Mucosa of descending colon (tissue), 3 donors: Measurements from ENCODE around the gene PTPRK. TPM values are rescaled to one million over a fixed set of nuclear protein-coding genes. Genes with fewer than 3 reads are reported as not detected.

Experiments used
- ATAC-seq: fragments of 200-7000 bp; cut with Tn5 transposase; one replicate; pipeline ENCODE4 v1.9.1; 2020; ENCODE audit warnings: mild to moderate bottlenecking, moderate library complexity
- DNase-seq, 3 donors: peaks; one replicate each; pipeline ENCODE4 v3.0.0-alpha.2; 2020
- H3K36me3 ChIP-seq: fragments of 200-600 bp; one replicate; pipeline ENCODE4 v1.8.0; 2021; ENCODE audit warnings: low read depth, mild to moderate bottlenecking
- H3K4me1 ChIP-seq: fragments of 200-600 bp; one replicate; pipeline ENCODE4 v1.8.0; 2021; ENCODE audit warnings: low read depth, mild to moderate bottlenecking
- H3K4me3 ChIP-seq: fragments of 200-600 bp; one replicate; pipeline ENCODE4 v1.8.0; 2021; ENCODE audit warnings: mild to moderate bottlenecking
- H3K9me3 ChIP-seq: fragments of 200-600 bp; one replicate; pipeline ENCODE4 v1.8.0; 2021; ENCODE audit warnings: mild to moderate bottlenecking
- intact Hi-C, 2 donors: fragments of 100-400 bp; cut with DNase I in 1 of 2; cut with micrococcal nuclease in 1 of 2; formaldehyde crosslinking; loops; one replicate each; pipeline versions ENCODE4 v1.11.0 to v1.11.1; 2022; cut with DNase I, micrococcal nuclease
- total RNA-seq, 3 donors: library from RNA; stranded (reverse); fragmentation: NEBNext Ultra II Directional in 2 of 3; extraction: Animal tissue kit (Norgen Biotek cat#: 25700) in 2 of 3; gene quantifications; one replicate each; pipeline versions ENCODE4 v1.2.1 to v1.2.4, GENCODE V29; 2021 to 2023
- TF ChIP-seq, protein P1 (sequence below): fragments of 200-600 bp; IDR thresholded peaks from one replicate; pipeline ENCODE4 v1.8.0; 2022; ENCODE audit warnings: antibody characterized with exemption, mild to moderate bottlenecking
- donor health status: DM: no; HTN: no; CAD: no; lungs with moderate emphysema.
- donor health status: DM: no; HTN: no; CAD: no.
- donor health status: DM: no; HTN: yes; CAD: no.

PTPRK gene
- total RNA-seq, 3 donors from 2014 or later: 75.9 to 159 (median 86.7) TPM

DNA sequence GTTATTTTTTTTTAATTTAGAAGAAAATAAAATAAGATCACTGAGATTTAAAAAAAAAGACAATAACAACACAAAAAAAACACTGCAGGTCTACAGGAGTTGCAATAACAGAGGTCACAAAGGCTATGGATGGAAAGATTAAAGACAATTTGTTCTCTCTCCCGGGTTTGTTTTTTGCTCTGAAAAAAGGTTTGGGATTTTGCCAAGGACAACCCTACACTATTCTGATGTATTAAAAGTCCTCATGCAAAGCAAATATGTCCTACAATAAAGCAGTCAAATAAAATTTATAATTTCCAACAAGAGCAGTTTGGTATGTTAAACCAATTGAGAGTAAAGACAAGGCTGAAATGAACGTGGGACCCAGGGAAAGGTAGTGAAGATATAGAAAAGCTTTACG, 55.6 kb downstream of the PTPRK start:
- intact Hi-C loops: no loop called here
- Histone ChIP-seq H3K9me3 (no peaks in the 10 kb centered on the region), H3K4me3 (no peak overlapping the region), H3K4me1 (no peaks in the 10 kb centered on the region), H3K36me3 (no peaks in the 10 kb centered on the region)
- DNase-seq (no peak), ATAC-seq (peak; percentile 25)
- TF ChIP-seq, protein P1, sequence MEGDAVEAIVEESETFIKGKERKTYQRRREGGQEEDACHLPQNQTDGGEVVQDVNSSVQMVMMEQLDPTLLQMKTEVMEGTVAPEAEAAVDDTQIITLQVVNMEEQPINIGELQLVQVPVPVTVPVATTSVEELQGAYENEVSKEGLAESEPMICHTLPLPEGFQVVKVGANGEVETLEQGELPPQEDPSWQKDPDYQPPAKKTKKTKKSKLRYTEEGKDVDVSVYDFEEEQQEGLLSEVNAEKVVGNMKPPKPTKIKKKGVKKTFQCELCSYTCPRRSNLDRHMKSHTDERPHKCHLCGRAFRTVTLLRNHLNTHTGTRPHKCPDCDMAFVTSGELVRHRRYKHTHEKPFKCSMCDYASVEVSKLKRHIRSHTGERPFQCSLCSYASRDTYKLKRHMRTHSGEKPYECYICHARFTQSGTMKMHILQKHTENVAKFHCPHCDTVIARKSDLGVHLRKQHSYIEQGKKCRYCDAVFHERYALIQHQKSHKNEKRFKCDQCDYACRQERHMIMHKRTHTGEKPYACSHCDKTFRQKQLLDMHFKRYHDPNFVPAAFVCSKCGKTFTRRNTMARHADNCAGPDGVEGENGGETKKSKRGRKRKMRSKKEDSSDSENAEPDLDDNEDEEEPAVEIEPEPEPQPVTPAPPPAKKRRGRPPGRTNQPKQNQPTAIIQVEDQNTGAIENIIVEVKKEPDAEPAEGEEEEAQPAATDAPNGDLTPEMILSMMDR: no peak

GRCh38 chr6:128463942-128464341, 56.5 kb downstream of the PTPRK start:
- Histone ChIP-seq H3K9me3 (no peaks in the 10 kb centered on the region), H3K36me3 (no peaks in the 10 kb centered on the region), H3K4me1 (no peaks in the 10 kb centered on the region), H3K4me3 (no peak overlapping the region)
- DNase-seq (no peak), ATAC-seq (no peak)
- intact Hi-C loops: no loop called here
- TF ChIP-seq, protein P1: no peak

DNA sequence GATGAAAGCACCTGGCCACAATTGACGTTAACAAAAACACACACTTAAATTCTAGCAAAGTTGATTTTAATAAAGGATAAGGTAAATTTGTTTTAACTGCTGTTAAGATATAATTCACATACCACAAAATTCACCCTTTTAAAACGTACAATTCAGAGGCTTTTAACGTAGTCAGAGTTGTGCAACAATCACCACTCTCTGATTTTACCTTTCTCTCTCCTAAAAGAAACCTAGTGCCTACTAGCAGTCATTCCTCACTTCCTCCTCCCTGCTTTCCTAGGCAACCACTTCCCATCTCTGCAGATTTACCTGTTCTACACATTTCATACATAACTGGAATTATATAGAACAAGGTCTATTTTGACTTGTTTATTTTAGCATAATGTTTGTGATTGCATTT, 58.9 kb downstream of the PTPRK start:
- no peak overlapping the region for H3K4me3 ChIP-seq
- intact Hi-C loops: no loop called here
- no peaks in the 10 kb centered on the region for H3K9me3 ChIP-seq
- H3K36me3 ChIP-seq: no peaks in the 10 kb centered on the region
- TF ChIP-seq, protein P1: no peak
- DNase-seq (no peak), ATAC-seq (no peak)
- H3K4me1 ChIP-seq: no peaks in the 10 kb centered on the region

DNA sequence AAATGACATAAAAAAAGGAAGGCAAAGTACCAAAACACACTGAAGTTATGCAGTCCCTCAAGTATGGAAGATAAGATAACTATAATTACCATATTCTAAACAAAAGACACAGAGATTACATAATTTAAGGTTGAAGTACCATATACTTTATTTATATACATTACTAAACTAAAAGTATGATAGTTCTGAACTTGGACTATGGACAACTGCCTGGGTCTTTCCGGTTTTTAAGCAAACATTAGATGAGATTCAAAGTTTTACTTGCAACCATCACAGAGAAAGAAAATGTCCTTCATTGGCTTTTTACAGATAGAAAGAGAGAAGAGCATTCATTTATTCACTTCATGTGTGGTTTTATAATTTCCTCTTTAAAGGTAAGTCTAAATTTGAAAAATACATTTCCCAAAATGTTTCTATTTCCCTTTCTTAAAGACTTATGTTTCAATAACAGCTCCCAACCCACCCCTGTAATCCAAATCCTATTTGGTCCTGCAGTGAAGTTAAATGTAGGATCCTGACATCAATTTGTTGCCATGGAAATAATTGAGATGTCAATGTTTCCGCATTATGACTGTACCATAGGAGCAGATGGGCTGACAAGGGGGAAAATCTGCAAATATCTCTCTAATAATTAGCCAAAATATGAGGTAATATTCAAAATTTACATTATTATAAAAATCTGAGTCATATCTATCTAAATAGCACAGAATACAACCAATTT, 63.7 kb downstream of the PTPRK start:
- no peaks in the 10 kb centered on the region for H3K9me3 ChIP-seq
- no peak overlapping the region for H3K4me3 ChIP-seq
- H3K36me3 ChIP-seq: no peaks in the 10 kb centered on the region
- DNase-seq: peak in 1 of 3 donors; percentile 18
- ATAC-seq: peak; percentile 65
- intact Hi-C loops: no loop called here
- TF ChIP-seq, protein P1: no peak
- no peaks in the 10 kb centered on the region for H3K4me1 ChIP-seq

- Histone ChIP-seq H3K4me1 (no peaks in the 10 kb centered on the region), H3K4me3 (no peak overlapping the region), H3K9me3 (no peaks in the 10 kb centered on the region), H3K36me3 (no peaks in the 10 kb centered on the region)
- DNase-seq (no peak), ATAC-seq (no peak)
- intact Hi-C loops: no loop called here
- TF ChIP-seq, protein P1: no peak
Observed at GRCh38 chr6:128455959-128456358, 64.4 kb downstream of the PTPRK start.

DNA sequence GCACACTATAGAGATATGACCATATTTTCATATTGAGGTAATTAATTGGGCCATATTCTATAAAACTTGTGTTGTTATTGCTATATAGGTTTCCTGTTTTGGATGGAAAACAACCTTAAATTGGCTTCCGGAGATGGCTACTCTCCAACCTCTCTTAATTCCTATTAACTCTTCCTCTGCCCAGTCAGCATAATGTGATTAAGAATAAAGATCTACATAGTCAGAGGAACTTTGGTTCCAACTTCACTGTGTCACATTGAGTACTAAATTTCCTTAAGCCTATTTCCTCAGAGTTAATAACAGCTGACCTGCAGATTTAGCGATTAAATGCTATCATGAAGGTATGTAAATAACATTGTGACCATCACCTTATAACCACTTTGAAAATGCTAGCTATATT, 67.7 kb downstream of the PTPRK start:
- ATAC-seq (no peak), DNase-seq (no peak)
- no peak overlapping the region for H3K4me3 ChIP-seq
- no peaks in the 10 kb centered on the region for H3K9me3 ChIP-seq
- no peaks in the 10 kb centered on the region for H3K36me3 ChIP-seq
- TF ChIP-seq, protein P1: no peak
- intact Hi-C loops: no loop called here
- no peaks in the 10 kb centered on the region for H3K4me1 ChIP-seq
